Measurements from ENCODE around the gene PEAK1. TPM values are rescaled to one million over a fixed set of nuclear protein-coding genes. Genes with fewer than 3 reads are reported as not detected.

PEAK1 gene
- total and polyA plus RNA-seq, 2 donors (not counting 3 experiments of a cell fraction or from before 2014, with no cell fraction given), result 17.9 to 91.9 TPM

GRCh38 chr15:77347197-77347596, 72.7 kb downstream of the PEAK1 start:
- no peak overlapping the region for H3K27ac ChIP-seq (ENCODE audit: insufficient read depth, low read depth, low read length)
- DNase-seq (ENCODE audit: low read depth, low spot score), result peak; percentile 49
- H3K9ac ChIP-seq (replicated peaks; ENCODE audit: extremely low read depth, insufficient read depth, low read length), result no peak overlapping the region
- no peaks in the 10 kb centered on the region for H3K9me3 ChIP-seq (replicated peaks; ENCODE audit: control insufficient read depth, insufficient read depth, low read length)
- dilution Hi-C loops (cut with MboI; ENCODE audit: extremely low pct_ligation_motif_present, low sequenced_read_pairs) (no loop called here), intact Hi-C loops (cut with micrococcal nuclease) (no loop called here)
- H3K36me3 ChIP-seq (ENCODE audit: control insufficient read depth in 2 of 2, extremely low read depth in 1 of 2, insufficient read depth in 2 of 2, low read length in 2 of 2), result no peaks in the 10 kb centered on the region
- H3K9me1 ChIP-seq (replicated peaks; ENCODE audit: control insufficient read depth, extremely low read depth, insufficient read depth, low read length), result no peaks in the 10 kb centered on the region
- POLR2A ChIA-PET, result no interaction called here
- H2AFZ ChIP-seq (ENCODE audit: low read depth, low read length), result no peak overlapping the region
- H3K4me3 ChIP-seq (replicated peaks in 1 of 3; ENCODE audit: insufficient read depth in 1 of 3, low read depth in 1 of 3, low read length in 3 of 3), result no peak overlapping the region
- BruUV-seq (replicated peaks), result no TSS peak
- peak overlapping the region; percentile 11 for H3K4me2 ChIP-seq (ENCODE audit: insufficient read depth, low read length)
- peaks cover 14% of the 10 kb centered on the region for H3K4me1 ChIP-seq (ENCODE audit: control insufficient read depth, extremely low read depth, insufficient read depth, low read length)
- CTCF ChIA-PET, result interaction anchor here (1.1 to 1.2 kb wide), 2 partner anchors 150 to 196 kb away, joined by 4 read pairs; no protein-coding TSS in a partner anchor
- FAIRE-seq, result no peak
- H4K20me1 ChIP-seq (replicated peaks; ENCODE audit: control insufficient read depth, extremely low read depth, insufficient read depth, low read length), result peaks cover 4% of the 10 kb centered on the region
- H3K79me2 ChIP-seq (ENCODE audit: control insufficient read depth, insufficient read depth, low read length), result peaks cover 35% of the 10 kb centered on the region
- H3K27me3 ChIP-seq (ENCODE audit: control insufficient read depth in 2 of 2, insufficient read depth in 2 of 2, low read length in 2 of 2), result no peaks in the 10 kb centered on the region
- TF ChIP-seq GATA2 (IDR thresholded peaks at IDR 0.05; ENCODE audit: insufficient read depth, insufficient read length, low read depth, low read length) (peak; percentile 90), MAX (IDR thresholded peaks at IDR 0.05; ENCODE audit: insufficient read depth, insufficient read length) (no peak)

- Histone ChIP-seq H3K4me2 (ENCODE audit: insufficient read depth, low read length) (peak overlapping the region; percentile 11), H2AFZ (ENCODE audit: low read depth, low read length) (no peak overlapping the region), H4K20me1 (replicated peaks; ENCODE audit: control insufficient read depth, extremely low read depth, insufficient read depth, low read length) (peaks cover 4% of the 10 kb centered on the region), H3K9me1 (replicated peaks; ENCODE audit: control insufficient read depth, extremely low read depth, insufficient read depth, low read length) (no peaks in the 10 kb centered on the region), H3K27ac (ENCODE audit: insufficient read depth, low read depth, low read length) (no peak overlapping the region), H3K9me3 (replicated peaks; ENCODE audit: control insufficient read depth, insufficient read depth, low read length) (no peaks in the 10 kb centered on the region), H3K4me1 (ENCODE audit: control insufficient read depth, extremely low read depth, insufficient read depth, low read length) (peaks cover 14% of the 10 kb centered on the region), H3K9ac (replicated peaks; ENCODE audit: extremely low read depth, insufficient read depth, low read length) (no peak overlapping the region), H3K36me3 (ENCODE audit: control insufficient read depth in 2 of 2, extremely low read depth in 1 of 2, insufficient read depth in 2 of 2, low read length in 2 of 2) (no peaks in the 10 kb centered on the region), H3K79me2 (ENCODE audit: control insufficient read depth, insufficient read depth, low read length) (peaks cover 38% of the 10 kb centered on the region), H3K27me3 (ENCODE audit: control insufficient read depth in 2 of 2, insufficient read depth in 2 of 2, low read length in 2 of 2) (no peaks in the 10 kb centered on the region), H3K4me3 (replicated peaks in 1 of 3; ENCODE audit: insufficient read depth in 1 of 3, low read depth in 1 of 3, low read length in 3 of 3) (no peak overlapping the region)
- DNase-seq (ENCODE audit: low read depth, low spot score), result no peak
- FAIRE-seq, result no peak
- TF ChIP-seq POLR2AphosphoS5 (IDR thresholded peaks at IDR 0.05; ENCODE audit: insufficient read depth, low read depth, low read length), result no peak
- TF ChIP-seq CTCF (IDR thresholded peaks at IDR 0.05; ENCODE audit: extremely low read depth in 1 of 2, insufficient read depth in 1 of 2, low read depth in 1 of 2, low read length in 2 of 2), result no peak
- TF ChIP-seq FOS (IDR thresholded peaks at IDR 0.05; ENCODE audit: borderline replicate concordance, insufficient read depth, low read length), result no peak
- no peak for TF ChIP-seq POLR2A (IDR thresholded peaks at IDR 0.05; ENCODE audit: low read depth, low read length)
- TF ChIP-seq MAX (IDR thresholded peaks at IDR 0.05; ENCODE audit: insufficient read depth, insufficient read length), result no peak
- TF ChIP-seq MYC (IDR thresholded peaks at IDR 0.05; ENCODE audit: low read depth, low read length), result no peak
- TF ChIP-seq JUN (IDR thresholded peaks at IDR 0.05; ENCODE audit: borderline replicate concordance, insufficient read depth, insufficient read length, low read depth), result no peak
- TF ChIP-seq EZH2 (IDR thresholded peaks at IDR 0.05; ENCODE audit: borderline replicate concordance, low read depth, low read length, severe bottlenecking), result no peak
- TF ChIP-seq GATA2 (IDR thresholded peaks at IDR 0.05; ENCODE audit: insufficient read depth, insufficient read length, low read depth, low read length), result no peak
- dilution Hi-C loops (cut with MboI; ENCODE audit: extremely low pct_ligation_motif_present, low sequenced_read_pairs), result no loop called here
- ChIA-PET POLR2A (no interaction called here), CTCF (interaction anchor here (1.1 to 1.2 kb wide), 2 partner anchors 151 to 197 kb away, joined by 4 read pairs; no protein-coding TSS in a partner anchor)
- intact Hi-C loops (cut with micrococcal nuclease), result no loop called here
- BruUV-seq (replicated peaks), result no TSS peak
Observed at GRCh38 chr15:77346245-77347036, 73.5 kb downstream of the PEAK1 start.
